DND-41 (cell line): Measurements from ENCODE around the gene CIC.

Source experiments
- ATAC-seq: fragments of 200-7000 bp; cut with Tn5 transposase; 3 replicates; pipeline ENCODE4 v1.9.1; 2021; ENCODE audit warnings: low read depth; ENCODE audit not compliant: insufficient read depth
- DNase-seq: peaks from one replicate; pipeline ENCODE4 v3.0.0-alpha.2; 2020
- H2AFZ ChIP-seq: 2 replicates; pipeline ENCODE4 v1.6.0; 2012; ENCODE audit warnings: low read depth, low read length
- H3K27ac ChIP-seq: 2 replicates; pipeline ENCODE4 v1.5.1; 2012; ENCODE audit warnings: low read length, inconsistent platforms
- H3K27me3 ChIP-seq: fragments of 200-600 bp; sonication (generic); 2 replicates; pipeline ENCODE4 v1.6.0; 2012; ENCODE audit warnings: low read length, mild to moderate bottlenecking, inconsistent platforms; ENCODE audit not compliant: insufficient read depth, poor library complexity
- H3K36me3 ChIP-seq: 2 replicates; pipeline ENCODE4 v1.5.1; 2012; ENCODE audit warnings: low read length, inconsistent platforms; ENCODE audit not compliant: insufficient read depth
- H3K4me1 ChIP-seq: 2 replicates; pipeline ENCODE4 v1.5.1; 2012; ENCODE audit warnings: mild to moderate bottlenecking, low read length; ENCODE audit not compliant: insufficient read depth
- H3K4me2 ChIP-seq: 2 replicates; pipeline ENCODE4 v1.6.0; 2012; ENCODE audit warnings: mild to moderate bottlenecking, moderate library complexity, low read length, inconsistent platforms; ENCODE audit not compliant: insufficient read depth
- H3K4me3 ChIP-seq, 2 experiments: fragments of 200-600 bp in 1 of 2; shearing (Covaris generic) in 1 of 2; 2 replicates each; pipeline ENCODE4 v1.5.1; 2012 to 2016; ENCODE audit warnings: inconsistent platforms in 2 of 2, low read length in 2 of 2, mild to moderate bottlenecking in 2 of 2, low read depth in 1 of 2, moderate library complexity in 1 of 2
- H3K79me2 ChIP-seq: 2 replicates; pipeline ENCODE4 v1.6.0; 2012; ENCODE audit warnings: low read length, inconsistent platforms; ENCODE audit not compliant: insufficient read depth
- H3K9ac ChIP-seq: 2 replicates; pipeline ENCODE4 v1.6.0; 2012; ENCODE audit warnings: low read depth, mild to moderate bottlenecking, inconsistent platforms, low read length, moderate library complexity
- H3K9me3 ChIP-seq: 2 replicates; pipeline ENCODE4 v1.5.1; 2012; ENCODE audit warnings: low read length, moderate library complexity, mild to moderate bottlenecking, inconsistent platforms; ENCODE audit not compliant: insufficient read depth, severe bottlenecking
- H4K20me1 ChIP-seq: 2 replicates; pipeline ENCODE4 v1.6.0; 2012; ENCODE audit warnings: low read length; ENCODE audit not compliant: insufficient read depth
- CTCF ChIP-seq: IDR thresholded peaks from 2 replicates; pipeline ENCODE4 v1.5.1; 2012; ENCODE audit warnings: borderline replicate concordance, low read length, moderate library complexity, mild to moderate bottlenecking; ENCODE audit not compliant: poor library complexity, severe bottlenecking; ENCODE audit errors: extremely low read depth
- EZH2 ChIP-seq: IDR thresholded peaks from 3 replicates; pipeline ENCODE4 v1.6.1; 2012; ENCODE audit warnings: borderline replicate concordance, low read depth, mild to moderate bottlenecking, moderate library complexity, low read length, inconsistent platforms; ENCODE audit not compliant: severe bottlenecking

The CIC gene

GRCh38 chr19:42323852-42324654, 55.0 kb downstream of the CIC start:
- H3K4me3 ChIP-seq: no peak overlapping the region
- ATAC-seq: no peak

GRCh38 chr19:42324655-42325307, 55.7 kb downstream of the CIC start:
- TF ChIP-seq CTCF: no peak
- Histone ChIP-seq H3K9me3 (no peaks in the 10 kb centered on the region), H3K27ac (peak overlapping the region; percentile 65), H3K4me3 (peak overlapping the region in 1 of 2 experiments; percentile 99; a peak in 2 of 4 replicates), H3K27me3 (no peaks in the 10 kb centered on the region), H3K9ac (peak overlapping the region; percentile 34), H3K4me2 (peak overlapping the region; percentile 43), H4K20me1 (peaks cover 5% of the 10 kb centered on the region; the same call in 1 of the 2 replicates), H3K4me1 (peaks cover 37% of the 10 kb centered on the region), H3K79me2 (peaks cover 28% of the 10 kb centered on the region), H2AFZ (peak overlapping the region; percentile 74), H3K36me3 (no peaks in the 10 kb centered on the region)
- DNase-seq (no peak), ATAC-seq (no peak)

More at GRCh38 chr19:42323852-42324654, 55.0 kb downstream of the CIC start:
- no peak for DNase-seq
- no peak overlapping the region for H2AFZ ChIP-seq
- no peak overlapping the region for H3K27ac ChIP-seq
- peaks cover 28% of the 10 kb centered on the region for H3K79me2 ChIP-seq
- no peak overlapping the region for H3K4me2 ChIP-seq
- no peaks in the 10 kb centered on the region for H3K9me3 ChIP-seq
- peaks cover 37% of the 10 kb centered on the region for H3K4me1 ChIP-seq
- H4K20me1 ChIP-seq: peaks cover 5% of the 10 kb centered on the region; the same call in 1 of the 2 replicates
- TF ChIP-seq CTCF: no peak
- TF ChIP-seq EZH2: no peak
- H3K36me3 ChIP-seq: no peaks in the 10 kb centered on the region
- H3K27me3 ChIP-seq: no peaks in the 10 kb centered on the region
- H3K9ac ChIP-seq: no peak overlapping the region

GRCh38 chr19:42325308-42325895, 56.4 kb downstream of the CIC start, which contains the start of gene MEGF8:
Gene MEGF8, plus strand, starts transcription at chr19:42325635. Its CDS starts 609 bp downstream, at chr19:42326244.
- peak; percentile 95 for ATAC-seq
- peak within 1 kb of the TSS; percentile 87 for H2AFZ ChIP-seq
- peak within 1 kb of the TSS; percentile 82 for H3K27ac ChIP-seq

More at GRCh38 chr19:42325308-42325895, 56.4 kb downstream of the CIC start, which contains the start of gene MEGF8:
- Histone ChIP-seq H3K9me3 (no peaks in the 10 kb centered on the region), H3K27me3 (no peaks in the 10 kb centered on the region), H3K4me1 (peaks cover 37% of the 10 kb centered on the region), H4K20me1 (peaks cover 9% of the 10 kb centered on the region; the same call in 1 of the 2 replicates), H3K4me3 (peak within 1 kb of the TSS; percentile 98 to 99), H3K36me3 (no peaks in the 10 kb centered on the region), H3K4me2 (peak within 1 kb of the TSS; percentile 97), H3K79me2 (peaks cover 28% of the 10 kb centered on the region), H3K9ac (peak within 1 kb of the TSS; percentile 89)
- DNase-seq: peak; percentile 99
- peak; percentile 99 for TF ChIP-seq CTCF
- no peak for TF ChIP-seq EZH2
